HG03575 (cell line): ENCODE results near the gene KRT77.

Experiments
- ATAC-seq: cut with Tn5 transposase; IDR thresholded peaks from one replicate; pipeline ENCODE4 v1.9.1; 2021; ENCODE audit not compliant: unreplicated experiment, insufficient number of reproducible peaks, low FRiP score; ENCODE audit errors: extremely low read depth

Gene KRT77

DNA sequence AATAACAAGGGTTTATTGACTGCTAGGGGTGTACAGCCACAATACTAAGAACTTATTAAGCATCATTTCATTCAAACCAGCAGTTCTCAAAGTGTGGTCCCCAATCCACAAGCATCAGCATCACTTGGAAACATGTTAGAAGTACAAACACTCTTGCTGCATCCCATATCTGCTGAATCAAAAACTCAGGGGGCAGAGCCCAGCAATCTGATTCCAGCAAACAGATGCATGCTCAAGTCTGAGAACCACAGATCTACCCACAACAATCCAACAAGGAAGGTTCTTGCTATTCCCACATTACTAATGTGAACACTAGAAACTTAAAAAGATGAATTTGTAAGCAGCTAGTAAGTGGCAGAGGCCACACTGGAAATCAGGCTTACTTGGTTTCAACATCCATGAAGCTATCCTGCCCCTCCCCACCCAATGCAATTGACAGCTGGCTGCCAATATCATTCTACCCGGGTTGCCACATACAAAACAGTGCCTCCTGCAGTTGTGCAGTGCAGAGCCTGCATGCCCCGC lies 6.2 kb downstream of the KRT77 start:
- ATAC-seq = no peak

DNA sequence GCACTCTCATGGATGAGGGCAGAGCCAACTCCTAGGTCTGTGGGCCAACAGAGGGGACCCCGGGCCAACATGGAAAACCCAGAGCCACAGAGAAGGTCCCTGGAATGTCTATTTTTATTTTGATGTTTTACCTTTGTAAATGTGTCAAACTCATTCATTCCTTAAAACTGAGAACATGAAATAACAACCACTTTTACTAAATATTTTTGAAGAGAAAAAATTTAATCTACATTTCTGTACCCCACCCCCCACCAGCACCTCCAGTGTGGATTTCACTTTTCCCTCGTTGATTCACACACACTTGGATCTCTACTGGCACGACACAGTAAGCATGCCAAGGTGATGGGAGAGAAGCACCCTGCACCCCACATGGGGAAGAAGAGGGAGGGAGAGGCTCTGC lies 6.7 kb downstream of the KRT77 start:
- no peak for ATAC-seq

DNA sequence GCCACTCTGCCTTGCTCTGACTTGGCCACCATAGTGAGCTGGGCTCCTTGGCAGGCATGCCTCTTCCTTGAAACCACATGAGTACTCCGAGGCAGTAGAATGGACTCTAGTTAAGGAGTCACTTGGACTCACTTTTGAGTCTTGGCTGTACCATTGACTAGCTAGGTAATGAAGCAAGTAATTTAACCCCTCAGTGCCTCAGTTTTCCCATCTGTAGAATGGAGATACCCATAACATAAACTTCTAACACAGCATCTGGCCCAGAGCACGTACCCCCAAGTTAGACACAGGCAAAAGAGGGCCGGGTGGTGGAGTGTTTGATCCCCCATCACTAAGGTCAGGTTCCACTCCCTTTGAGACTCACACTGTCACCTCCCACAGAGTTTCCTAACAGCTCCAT lies 8.3 kb downstream of the KRT77 start:
- no peak for ATAC-seq

DNA sequence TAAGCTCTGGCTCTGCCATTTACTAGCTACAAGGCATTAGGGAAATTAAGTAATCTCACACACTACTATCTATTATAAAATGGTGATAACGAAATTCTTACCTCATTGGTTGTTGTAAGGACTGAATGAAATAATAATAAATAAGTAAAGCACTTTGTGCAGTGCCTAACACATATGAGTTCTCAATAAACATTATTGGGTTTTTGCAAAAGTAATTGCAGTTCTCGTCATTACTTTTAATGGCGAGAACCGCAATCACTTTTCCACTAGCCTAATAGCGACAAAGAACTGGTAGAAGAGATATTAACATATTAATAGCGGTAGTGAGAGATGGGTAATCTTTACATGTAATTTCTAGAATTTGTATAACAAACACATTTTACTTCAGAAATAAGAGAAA lies 9.2 kb downstream of the KRT77 start:
- no peak for ATAC-seq

DNA sequence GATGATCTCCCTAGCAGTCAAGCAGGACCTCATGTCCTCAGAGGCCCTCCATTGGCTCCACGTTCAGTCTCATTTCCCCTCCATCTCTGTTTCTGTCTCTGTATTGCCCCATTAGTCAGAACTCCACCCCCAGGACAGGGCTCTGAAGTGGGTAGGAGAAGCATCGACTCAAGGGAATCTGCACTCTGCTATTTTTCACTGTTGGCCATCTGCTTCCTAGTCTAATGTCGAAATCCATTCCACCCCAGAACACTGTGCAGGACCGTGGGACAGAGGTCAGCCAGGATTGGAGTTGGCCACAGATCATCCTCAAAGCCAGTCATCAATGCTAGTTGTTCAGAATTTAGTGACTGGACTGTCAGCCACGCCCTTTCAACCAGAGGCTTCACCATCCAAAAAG lies 10.1 kb downstream of the KRT77 start:
- ATAC-seq = no peak

DNA sequence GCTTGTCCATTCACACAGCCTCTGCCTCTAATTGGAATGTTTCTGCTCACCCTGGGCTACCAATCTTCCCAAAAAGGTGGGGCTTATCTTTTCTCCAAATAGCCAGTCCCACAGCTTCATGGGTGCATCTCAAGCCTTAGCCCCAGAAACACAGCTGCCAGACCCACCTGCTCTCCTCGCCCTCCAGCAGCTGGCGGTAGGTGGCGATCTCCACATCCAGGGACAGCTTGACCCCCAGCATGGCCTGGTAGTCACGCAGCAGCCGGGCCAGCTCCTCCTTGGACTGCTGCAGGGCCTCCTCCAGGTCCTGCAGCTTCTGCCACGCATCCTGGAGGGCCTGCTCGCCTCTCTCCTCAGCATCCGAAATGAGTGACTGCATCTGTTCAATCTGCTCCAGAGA lies 11.1 kb downstream of the KRT77 start:
- no peak for ATAC-seq

DNA sequence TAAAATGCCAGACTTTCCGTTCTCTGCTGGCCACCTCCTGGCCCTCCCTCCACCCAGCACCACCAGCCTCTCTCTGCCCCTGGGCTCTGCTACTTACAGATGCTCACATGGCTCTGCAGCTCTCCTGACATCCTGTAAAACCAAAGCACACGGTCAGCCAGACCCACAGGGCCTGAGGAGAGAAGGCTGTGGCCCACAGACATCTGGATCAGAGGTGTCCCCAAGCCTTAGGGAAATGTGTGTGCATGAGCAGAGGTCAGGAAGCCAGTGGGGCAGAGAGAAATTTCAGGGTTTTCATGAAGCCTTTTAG lies 11.5 kb downstream of the KRT77 start:
- ATAC-seq = no peak

DNA sequence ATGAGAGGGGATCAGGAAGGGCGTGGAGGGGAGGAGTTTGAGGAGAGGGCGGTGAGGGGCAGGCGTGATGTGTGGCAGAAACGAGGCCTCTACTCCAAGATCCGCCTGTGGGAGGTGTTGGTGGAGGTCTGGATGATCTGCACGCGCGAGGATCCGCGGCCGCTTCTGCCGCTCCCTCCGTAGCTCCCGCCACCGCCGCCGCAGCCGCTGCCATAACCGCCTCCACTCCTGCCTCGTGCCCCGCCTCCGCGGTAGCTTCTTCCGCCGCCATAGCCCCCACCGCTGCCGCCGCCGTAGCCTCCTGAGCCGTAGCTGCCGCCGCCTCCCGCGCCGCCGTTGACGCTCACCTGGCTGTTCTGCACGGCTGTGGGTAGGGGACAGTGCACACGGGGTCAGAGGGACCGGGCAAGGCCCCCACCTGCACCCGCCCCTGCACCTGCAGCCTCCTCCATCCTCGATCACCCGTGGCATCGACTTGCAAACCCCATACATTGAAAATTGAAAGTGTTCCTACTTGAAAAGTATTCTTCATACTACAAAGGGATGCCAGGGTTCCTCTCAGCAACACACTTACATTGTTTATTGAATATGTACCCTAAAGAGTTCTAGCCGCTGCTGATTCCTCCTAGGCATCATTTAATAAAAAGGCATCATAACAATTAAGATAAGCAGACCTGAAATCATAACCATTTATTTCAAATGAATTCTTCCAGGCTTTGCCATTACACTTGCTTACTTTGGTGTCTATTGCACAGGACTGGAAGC lies 12.1 kb downstream of the KRT77 start:
- no peak for ATAC-seq

DNA sequence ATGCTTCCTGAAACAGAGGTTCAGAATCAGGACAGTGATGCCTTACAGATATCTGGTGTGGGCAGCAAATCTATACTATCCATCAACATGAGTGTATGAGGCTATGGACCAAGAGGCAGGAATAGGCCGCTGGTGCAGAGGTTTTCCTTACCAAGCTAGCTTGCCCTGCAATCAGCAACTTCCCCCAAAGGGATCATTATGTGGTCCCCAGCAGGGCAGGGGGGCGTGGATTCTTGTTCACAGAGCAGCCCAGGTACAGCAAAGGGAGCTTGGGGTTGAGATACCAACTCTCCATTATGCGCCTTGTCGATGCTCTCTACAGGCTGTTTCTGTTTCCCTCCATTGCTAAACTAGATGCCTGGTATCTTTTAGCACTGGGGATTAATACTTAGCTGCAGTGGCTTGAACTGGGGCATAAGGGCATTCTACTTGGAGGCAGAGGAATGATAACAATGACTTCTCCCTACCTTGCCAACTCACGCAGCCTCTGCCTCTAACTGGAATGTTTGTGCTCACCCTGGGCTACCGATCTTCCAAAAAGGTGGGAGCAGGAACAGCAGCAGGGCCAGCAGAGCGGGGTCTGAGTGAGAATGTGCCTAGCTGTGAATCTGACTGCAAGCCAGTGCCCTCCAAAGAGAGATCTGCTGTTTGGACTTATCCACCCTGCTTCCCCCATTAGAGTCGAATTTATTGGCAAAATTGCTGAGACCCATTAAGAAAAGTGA lies 12.8 kb downstream of the KRT77 start:
- no peak for ATAC-seq

DNA sequence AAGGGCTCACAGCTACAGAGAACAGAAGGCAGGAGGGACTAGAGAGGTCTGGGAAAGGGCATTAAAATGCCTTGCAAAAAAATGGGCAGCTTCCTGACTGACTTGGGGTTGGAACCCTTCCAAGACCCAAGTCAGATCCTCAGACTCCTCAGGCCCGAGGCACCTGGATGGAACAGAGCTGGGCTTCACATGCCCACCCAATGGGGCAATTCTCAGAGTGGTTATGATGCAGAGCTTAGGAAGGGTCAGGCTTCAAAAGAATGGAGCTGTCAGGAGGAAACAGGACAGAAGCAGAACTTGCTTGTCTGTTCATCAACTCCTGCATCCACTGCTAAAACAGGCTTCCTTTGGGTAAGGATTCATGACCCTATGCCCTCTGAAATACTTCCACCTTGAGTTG lies 13.4 kb downstream of the KRT77 start:
- ATAC-seq = no peak

DNA sequence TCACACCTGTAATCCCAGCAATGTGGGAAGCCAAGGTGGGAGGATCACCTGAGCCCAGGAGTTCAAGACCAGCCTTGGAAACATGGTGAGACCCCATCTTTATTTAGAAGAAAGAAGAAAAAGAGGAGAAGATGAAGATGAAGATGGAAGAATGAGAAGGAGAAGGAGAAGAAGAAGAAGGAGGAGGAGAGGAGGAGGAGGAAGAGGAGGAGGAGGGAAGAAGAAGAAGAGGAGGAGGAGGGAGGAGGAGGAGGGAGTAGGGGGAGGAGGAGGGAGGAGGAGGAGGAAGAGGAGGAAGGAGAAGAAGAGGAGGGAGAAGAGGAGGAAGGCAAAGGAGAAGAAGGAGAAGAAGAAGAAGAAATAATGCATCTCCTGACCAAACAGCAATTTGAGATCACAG lies 14.1 kb downstream of the KRT77 start:
- ATAC-seq = no peak

DNA sequence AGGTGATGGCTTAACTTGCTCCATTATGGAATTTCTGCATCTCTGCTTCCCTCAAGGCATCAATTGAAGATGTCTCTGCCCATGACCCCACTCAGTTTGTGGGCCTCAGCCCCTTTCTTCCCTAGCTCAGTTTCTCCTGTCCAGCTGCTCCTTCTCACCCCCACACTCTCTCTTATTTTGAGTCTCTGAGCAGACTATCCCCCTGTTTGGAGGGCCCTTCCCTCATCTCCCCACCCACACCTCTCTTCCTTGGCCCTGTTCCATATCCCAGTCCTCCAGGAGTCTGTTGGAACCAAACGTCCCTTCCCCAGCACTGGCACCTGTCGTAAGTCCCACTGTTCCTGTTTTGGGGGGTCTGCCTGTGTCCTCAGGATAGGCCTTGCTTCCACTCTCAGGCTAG lies 14.8 kb downstream of the KRT77 start:
- no peak for ATAC-seq

DNA sequence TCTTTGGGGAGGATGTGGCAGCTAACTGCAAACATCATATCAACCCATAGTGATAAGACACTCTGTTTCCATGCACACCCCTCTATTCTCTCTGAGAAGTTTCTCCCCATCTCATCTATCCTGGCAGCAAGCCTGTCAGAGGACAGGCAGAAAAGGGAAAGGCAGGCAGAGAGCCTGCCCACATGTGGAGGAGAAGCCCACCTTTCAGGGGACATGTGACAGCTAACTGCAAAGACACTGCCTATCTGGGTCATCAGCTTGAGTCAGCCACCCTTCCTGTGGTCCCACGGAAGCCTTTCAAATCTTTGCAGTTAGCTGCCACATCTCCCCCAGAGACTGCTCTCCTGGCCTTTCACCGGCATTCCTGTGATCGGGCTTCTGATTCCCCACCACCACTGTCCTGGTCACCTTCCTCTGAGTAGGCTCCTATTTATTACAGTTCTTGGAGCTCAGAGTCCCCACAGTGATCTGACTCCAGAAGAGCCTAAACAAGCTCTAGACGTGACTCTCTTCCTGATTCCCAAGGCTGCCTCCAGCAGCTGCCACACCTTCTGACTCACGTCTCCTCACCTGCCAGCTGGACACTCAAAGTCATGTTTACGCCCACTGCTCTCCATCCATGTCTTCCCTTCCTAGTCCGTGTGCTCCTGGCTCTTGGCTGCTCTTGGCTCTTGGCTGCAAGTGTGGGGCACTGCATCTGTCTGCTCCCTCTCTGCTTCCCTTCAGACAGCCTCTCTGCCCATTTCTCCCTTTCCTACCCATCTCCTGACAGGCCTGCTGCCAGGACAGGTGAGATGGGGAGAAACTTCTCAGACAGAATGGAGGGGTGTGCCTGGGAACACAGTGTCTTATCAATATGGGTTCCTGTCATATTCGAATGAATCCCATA lies 15.6 kb downstream of the KRT77 start:
- no peak for ATAC-seq

DNA sequence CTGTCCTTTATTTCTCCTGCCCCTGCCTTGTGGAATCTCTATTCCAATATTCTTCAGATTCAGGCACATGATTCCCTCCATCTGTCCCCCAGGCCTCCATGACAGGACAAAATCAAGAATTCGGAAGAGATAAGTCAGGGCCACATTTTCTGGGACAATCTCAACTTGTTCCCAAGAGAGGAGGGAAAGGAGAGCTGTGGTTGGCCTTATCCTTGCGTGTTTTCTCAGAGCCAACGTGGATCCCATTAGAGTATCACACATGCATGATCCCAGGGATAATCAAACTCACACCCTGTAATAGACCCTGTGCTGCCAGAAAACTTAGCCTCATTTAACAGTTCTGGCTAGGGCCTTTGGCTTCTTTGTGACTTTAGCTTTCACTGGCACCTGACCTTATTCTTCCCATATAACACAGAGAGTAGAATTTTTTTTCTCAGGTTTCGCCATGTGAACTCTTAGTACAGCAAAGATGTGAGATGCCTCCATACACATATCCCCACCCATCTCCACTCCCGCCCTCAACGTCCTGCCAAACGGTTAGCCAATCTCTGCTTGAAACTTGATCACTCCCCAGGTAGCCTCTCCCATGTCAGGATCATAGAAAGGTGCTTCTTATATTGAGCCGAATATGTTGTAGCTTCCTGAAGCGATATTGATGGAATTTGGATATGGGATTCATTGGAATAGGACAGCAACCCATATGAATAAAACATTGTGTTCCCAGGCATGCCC lies 16.4 kb downstream of the KRT77 start:
- no peak for ATAC-seq

DNA sequence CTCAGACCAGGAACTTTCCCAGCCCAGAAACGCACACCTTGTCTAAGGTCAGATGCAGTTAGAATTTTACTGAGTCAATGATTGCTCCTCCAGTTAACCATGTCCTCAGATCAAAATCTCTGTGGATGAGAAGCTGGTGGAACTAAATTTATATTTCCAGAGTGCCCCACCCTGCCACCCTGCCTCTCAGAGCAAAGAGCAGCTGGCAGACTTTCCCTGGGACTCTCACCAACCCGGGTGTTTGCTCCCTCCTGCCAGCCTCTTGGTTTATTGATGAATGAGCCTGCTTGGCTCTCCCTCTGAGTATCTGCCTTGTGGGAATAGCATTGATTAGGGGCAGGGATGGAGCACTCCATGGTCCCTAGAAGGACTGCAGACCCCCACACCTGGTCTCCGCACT lies 17.3 kb downstream of the KRT77 start:
- no peak for ATAC-seq

DNA sequence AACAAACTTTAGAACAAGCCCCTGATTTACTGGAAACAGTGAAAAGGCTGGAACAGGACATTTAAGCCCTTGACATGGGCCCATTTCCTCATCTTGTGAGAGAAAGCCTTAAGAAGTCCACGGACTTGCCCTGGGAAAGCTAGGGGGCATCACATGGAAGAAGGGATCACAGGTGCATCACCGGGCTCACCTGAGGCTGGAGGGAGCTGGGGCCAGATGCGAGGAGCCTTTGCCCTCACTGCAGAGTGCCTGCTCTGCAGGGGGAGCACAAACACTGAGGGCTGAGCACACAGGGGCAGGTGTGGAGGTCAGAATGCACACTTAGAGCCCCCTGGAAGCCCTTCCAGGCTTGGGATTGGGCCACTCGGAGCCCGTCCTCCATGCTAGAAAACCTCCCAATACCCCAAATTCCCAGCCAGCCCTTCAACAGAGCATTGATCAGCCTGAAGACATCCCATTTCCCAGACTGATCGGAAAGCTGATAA lies 17.9 kb downstream of the KRT77 start:
- no peak for ATAC-seq

DNA sequence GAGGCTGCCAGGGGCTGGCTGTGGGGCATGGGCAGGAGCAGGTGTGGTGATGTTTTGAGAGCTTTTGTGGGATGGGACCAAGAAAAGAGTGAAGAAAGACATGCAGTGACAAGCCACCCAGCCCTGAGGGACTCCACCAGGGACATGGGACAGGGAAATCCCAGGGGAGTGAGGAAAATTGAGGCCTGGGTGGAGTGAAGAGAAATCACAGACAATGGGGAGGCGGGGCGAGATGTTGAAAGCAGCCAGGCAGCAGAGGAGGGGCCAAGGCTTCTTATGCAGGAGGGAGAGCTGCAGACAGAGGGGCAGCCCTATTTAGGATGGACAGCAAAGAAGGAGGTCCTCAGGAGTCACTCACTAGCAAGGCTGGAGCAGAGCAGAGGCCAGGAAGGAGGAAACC lies 18.9 kb downstream of the KRT77 start:
- no peak for ATAC-seq

DNA sequence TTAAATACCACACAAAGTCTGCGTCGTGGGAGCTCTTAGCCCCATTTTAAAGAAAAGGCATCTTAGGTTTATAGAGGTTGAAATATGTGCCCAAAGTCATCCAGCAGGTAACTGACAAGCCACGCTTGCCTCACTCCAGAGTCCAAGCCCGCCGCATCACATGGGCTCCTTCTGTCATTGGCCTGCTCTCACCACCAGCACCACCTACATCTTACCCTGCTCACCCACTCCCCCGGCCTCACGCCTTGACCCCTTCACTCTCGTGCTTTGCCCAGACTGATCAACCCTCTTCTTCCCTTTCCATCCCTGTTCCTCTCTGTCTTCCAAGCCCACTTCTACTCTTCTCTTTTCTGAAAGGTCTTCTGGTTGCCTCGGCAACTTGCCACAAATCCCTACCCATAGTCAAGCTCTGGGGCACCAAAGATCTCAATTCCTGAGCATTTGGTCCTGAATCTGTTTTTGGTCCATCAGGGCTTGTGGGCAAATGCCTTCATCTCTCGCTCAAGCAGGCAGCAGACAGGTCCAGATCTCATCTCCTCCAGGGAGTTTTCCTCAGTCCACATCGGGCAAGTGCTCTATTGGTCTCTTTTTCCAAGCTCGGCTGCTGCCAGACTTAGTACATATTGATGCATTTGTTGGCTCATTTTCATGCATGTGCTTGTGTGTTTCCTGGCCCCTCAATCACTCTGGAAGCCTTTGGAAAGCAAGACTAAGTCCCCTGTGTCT lies 19.6 kb downstream of the KRT77 start:
- no peak for ATAC-seq
